ENCODE measurements around the gene ZNF516. TPM values are rescaled to one million over a fixed set of nuclear protein-coding genes. Genes with fewer than 3 reads are reported as not detected.

Gene ZNF516
- total RNA-seq, 2 experiments from 2014 or later = 2.7 to 4.8 TPM

DNA sequence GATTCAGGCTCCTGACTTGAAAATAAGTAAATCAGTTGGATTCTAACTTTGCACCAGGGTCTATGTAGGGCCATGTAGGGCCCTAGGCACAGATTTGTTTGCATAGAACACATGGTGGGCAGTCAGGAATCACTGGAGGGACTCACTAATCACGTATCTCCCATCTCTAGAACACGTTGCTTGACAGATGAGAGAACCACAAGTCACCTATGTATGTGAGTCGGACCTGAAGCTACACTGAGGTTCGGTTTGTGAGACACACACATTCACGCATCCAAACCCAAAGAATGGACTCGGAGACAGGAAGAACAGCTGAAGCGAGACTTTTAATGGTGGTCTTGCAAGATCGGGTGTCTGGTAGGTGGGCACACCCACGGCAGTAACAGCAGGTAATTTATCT is 157.0 kb downstream of the ZNF516 start:
- Mint-ChIP-seq H3K27me3 (peaks cover 2% of the 10 kb centered on the region), H3K4me1 (ENCODE audit: low read depth) (no peaks in the 10 kb centered on the region), H3K36me3 (no peaks in the 10 kb centered on the region), H3K9me3 (peaks cover 12% of the 10 kb centered on the region), H3K27ac (no peak overlapping the region), H3K4me3 (no peak overlapping the region)
- ChIA-PET POLR2A (no interaction called here), CTCF (no interaction called here)
- DNase-seq = no peak
- intact Hi-C loops (cut with micrococcal nuclease) = no loop called here

GRCh38 chr18:76335859-76336640 is 159.0 kb downstream of the ZNF516 start:
- H3K27ac Mint-ChIP-seq = no peak overlapping the region
- H3K9me3 Mint-ChIP-seq = peaks cover 18% of the 10 kb centered on the region
- no peaks in the 10 kb centered on the region for H3K4me1 Mint-ChIP-seq (ENCODE audit: low read depth)
- intact Hi-C loops (cut with micrococcal nuclease) = no loop called here
- POLR2A ChIA-PET = no interaction called here
- DNase-seq = no peak
- H3K27me3 Mint-ChIP-seq = peaks cover 2% of the 10 kb centered on the region
- no peaks in the 10 kb centered on the region for H3K36me3 Mint-ChIP-seq
- no peak overlapping the region for H3K4me3 Mint-ChIP-seq
- CTCF ChIA-PET = interaction anchor here (2.0 kb wide), 1 partner anchor 13 kb away, joined by 6 read pairs; no protein-coding TSS in a partner anchor

DNA sequence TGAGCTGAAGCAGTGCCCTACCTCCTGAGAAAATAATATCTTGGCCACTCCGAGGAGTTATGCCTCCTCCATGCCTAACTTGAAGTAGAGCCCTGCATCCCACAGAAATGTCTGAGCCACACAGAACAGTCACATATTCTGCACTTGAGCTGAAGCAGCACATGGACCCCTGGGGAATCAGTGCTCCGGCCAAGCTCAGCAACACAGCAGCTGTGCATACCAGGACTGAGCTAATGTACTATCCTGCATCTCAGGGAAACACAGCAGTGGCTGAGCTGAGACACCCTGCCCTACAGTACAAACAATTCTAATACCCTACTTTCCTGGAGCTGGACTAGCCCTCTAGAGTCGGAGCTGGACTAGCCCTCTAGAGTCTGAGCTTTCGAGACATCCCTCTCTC is 166.9 kb downstream of the ZNF516 start:
- Mint-ChIP-seq H3K36me3 (no peaks in the 10 kb centered on the region), H3K9me3 (peaks cover 21% of the 10 kb centered on the region), H3K27me3 (peaks cover 10% of the 10 kb centered on the region), H3K4me3 (no peak overlapping the region), H3K4me1 (ENCODE audit: low read depth) (no peaks in the 10 kb centered on the region), H3K27ac (no peak overlapping the region)
- intact Hi-C loops (cut with micrococcal nuclease) = no loop called here
- CTCF ChIA-PET = no interaction called here
- POLR2A ChIA-PET = no interaction called here
- no peak for DNase-seq

DNA sequence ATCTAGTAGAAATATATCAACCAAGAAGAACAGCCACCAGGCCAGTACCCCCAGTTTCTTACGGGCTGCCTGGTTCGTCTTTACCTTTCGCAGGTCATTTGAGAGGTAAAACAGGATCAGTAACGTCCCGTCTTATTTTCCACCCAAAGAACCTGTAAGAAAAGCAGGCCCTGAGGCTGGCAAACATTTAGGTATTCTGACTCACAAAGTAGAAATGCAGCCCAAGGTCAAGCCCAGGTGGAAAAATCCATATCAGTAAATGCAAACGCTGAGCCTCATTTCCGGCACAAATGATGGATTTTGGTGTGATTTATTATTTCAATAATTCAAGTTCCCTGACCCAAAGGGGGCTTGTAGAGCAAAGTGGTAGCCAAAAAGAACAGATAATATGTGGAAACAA is 171.2 kb downstream of the ZNF516 start:
- POLR2A ChIA-PET = no interaction called here
- intact Hi-C loops (cut with micrococcal nuclease) = no loop called here
- CTCF ChIA-PET = no interaction called here
- Mint-ChIP-seq H3K4me1 (ENCODE audit: low read depth) (no peaks in the 10 kb centered on the region), H3K9me3 (no peaks in the 10 kb centered on the region), H3K36me3 (no peaks in the 10 kb centered on the region), H3K4me3 (no peak overlapping the region), H3K27ac (no peak overlapping the region), H3K27me3 (peaks cover 14% of the 10 kb centered on the region)
- DNase-seq = no peak

DNA sequence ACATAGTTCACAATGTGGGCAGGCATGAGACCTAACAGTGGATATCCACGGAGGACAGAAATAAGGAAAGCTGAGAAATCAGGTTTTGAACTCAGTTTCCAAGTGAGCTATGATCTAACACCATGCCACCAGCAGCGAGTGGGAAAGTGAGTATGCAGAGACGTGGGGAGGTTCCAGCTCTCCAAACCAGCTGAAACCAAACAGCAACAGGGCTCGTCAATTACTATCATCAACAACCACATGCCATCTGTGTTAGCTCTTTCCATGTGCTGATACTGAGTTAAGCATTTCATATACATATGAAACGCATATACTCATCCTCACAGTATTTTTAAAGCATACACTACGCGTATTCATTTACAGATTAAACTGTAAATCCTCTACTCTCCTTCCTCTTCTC is 172.4 kb downstream of the ZNF516 start:
- no peak overlapping the region for H3K4me3 Mint-ChIP-seq
- H3K27ac Mint-ChIP-seq = no peak overlapping the region
- H3K9me3 Mint-ChIP-seq = no peaks in the 10 kb centered on the region
- no peaks in the 10 kb centered on the region for H3K4me1 Mint-ChIP-seq (ENCODE audit: low read depth)
- CTCF ChIA-PET = no interaction called here
- DNase-seq = no peak
- POLR2A ChIA-PET = no interaction called here
- no peaks in the 10 kb centered on the region for H3K36me3 Mint-ChIP-seq
- H3K27me3 Mint-ChIP-seq = peaks cover 9% of the 10 kb centered on the region
- intact Hi-C loops (cut with micrococcal nuclease) = no loop called here

DNA sequence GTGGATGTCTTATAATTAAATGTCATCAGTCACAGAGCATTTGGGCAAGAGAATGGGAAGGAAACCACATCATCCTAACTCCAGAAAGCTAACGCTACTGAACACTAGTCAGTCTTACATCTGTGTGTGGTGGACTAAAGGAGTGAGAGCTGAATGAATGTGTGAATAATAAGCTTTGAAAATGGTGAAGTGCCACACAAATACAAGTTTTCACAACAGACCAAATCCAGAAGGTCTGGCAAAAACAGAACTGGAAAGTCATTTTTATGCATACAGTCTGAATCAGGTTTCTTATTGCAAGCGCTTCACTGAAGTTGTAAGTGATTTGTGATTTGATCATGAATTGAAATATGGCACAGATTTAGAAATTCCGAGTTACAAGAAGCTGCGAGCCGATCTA is 175.7 kb downstream of the ZNF516 start:
- no peaks in the 10 kb centered on the region for H3K9me3 Mint-ChIP-seq
- CTCF ChIA-PET = interaction anchor here (1.2 kb wide), 1 partner anchor 149 kb away, joined by 4 read pairs; no protein-coding TSS in a partner anchor

DNA sequence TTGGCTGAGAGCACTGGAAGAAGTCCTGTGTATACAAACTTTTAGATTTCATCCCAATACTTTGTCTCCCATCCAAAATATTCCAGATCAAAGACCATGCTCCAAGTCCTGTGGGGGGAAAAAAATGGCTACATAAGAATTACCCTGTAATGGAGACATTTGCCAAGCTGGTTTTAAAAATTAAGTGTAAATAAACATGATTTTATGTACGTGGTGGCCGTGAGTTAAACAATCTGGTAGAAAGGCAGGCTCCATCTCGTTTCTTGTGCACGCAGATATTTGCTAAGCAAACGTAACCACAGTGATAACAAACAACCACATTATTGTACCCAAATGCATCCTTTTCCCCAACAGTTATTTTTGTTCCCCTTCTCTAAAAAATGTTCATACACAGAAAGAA is 176.4 kb downstream of the ZNF516 start:
- Mint-ChIP-seq H3K27ac (no peak overlapping the region), H3K27me3 (peaks cover 13% of the 10 kb centered on the region), H3K36me3 (no peaks in the 10 kb centered on the region), H3K4me3 (no peak overlapping the region), H3K9me3 (no peaks in the 10 kb centered on the region), H3K4me1 (ENCODE audit: low read depth) (no peaks in the 10 kb centered on the region)
- ChIA-PET POLR2A (no interaction called here), CTCF (no interaction called here)
- intact Hi-C loops (cut with micrococcal nuclease) = no loop called here
- DNase-seq = no peak

More for the DNA sequence above, 175.7 kb downstream of the ZNF516 start:
- no peak for DNase-seq
- POLR2A ChIA-PET = no interaction called here
- Mint-ChIP-seq H3K27ac (no peak overlapping the region), H3K36me3 (no peaks in the 10 kb centered on the region), H3K27me3 (peaks cover 13% of the 10 kb centered on the region), H3K4me3 (no peak overlapping the region), H3K4me1 (ENCODE audit: low read depth) (no peaks in the 10 kb centered on the region)
- intact Hi-C loops (cut with micrococcal nuclease) = no loop called here

DNA sequence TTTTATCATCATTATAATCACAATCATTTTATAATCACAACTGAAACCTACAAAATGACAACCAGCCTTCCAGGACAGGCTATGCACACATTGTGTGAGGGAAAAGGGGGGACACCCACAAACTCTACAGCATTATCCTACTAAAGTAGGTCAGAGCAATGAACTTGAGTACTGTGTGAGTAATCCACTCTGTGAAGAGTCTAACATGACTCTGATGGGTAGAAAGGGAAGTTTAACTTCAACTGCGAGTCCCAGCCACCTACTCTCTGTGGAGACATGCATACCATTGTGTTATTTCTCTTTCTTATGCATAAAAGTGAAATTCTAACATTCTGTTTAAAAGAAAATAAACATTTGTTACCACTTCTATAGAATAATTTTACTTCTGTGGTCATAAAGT is 177.9 kb downstream of the ZNF516 start:
- ChIA-PET CTCF (no interaction called here), POLR2A (no interaction called here)
- Mint-ChIP-seq H3K4me1 (ENCODE audit: low read depth) (no peaks in the 10 kb centered on the region), H3K27ac (no peak overlapping the region), H3K4me3 (no peak overlapping the region), H3K27me3 (peaks cover 17% of the 10 kb centered on the region), H3K9me3 (no peaks in the 10 kb centered on the region), H3K36me3 (no peaks in the 10 kb centered on the region)
- DNase-seq = no peak
- intact Hi-C loops (cut with micrococcal nuclease) = no loop called here

- Mint-ChIP-seq H3K4me1 (ENCODE audit: low read depth) (no peaks in the 10 kb centered on the region), H3K9me3 (no peaks in the 10 kb centered on the region), H3K4me3 (no peak overlapping the region), H3K27ac (no peak overlapping the region), H3K27me3 (peaks cover 17% of the 10 kb centered on the region), H3K36me3 (no peaks in the 10 kb centered on the region)
- ChIA-PET POLR2A (no interaction called here), CTCF (interaction anchor here (1.0 kb wide), 1 partner anchor 9 kb away, joined by 3 read pairs; no protein-coding TSS in a partner anchor)
- no peak for DNase-seq
- intact Hi-C loops (cut with micrococcal nuclease) = no loop called here
These were observed 179.3 kb downstream of the ZNF516 start for GRCh38 chr18:76315722-76316230.

- no peak for DNase-seq
- H3K27ac Mint-ChIP-seq = no peak overlapping the region
These were observed 180.5 kb downstream of the ZNF516 start for GRCh38 chr18:76314496-76314895.

DNA sequence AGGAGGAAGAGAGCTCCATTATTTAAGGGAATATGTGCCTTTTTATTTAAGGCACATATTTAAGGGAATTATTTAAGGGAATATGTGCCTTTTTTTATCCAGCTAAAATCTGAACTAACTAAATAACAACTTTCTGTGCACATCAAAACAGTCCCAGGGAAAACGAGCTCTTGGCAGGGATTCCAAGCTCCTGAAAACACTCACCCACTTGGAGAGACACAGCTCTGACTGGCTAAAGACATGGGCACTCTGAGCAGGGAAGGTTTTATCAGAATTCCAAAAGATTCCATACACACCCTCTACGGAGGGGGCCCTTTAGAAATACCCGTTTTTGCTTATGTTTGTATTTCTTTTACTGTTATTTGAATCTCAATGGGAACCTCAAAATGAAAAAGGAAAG is 181.0 kb downstream of the ZNF516 start:
- Mint-ChIP-seq H3K9me3 (no peaks in the 10 kb centered on the region), H3K4me3 (no peak overlapping the region), H3K36me3 (no peaks in the 10 kb centered on the region), H3K27ac (no peak overlapping the region), H3K27me3 (peaks cover 17% of the 10 kb centered on the region), H3K4me1 (ENCODE audit: low read depth) (no peaks in the 10 kb centered on the region)
- POLR2A ChIA-PET = no interaction called here
- intact Hi-C loops (cut with micrococcal nuclease) = no loop called here
- DNase-seq = no peak
- CTCF ChIA-PET = no interaction called here

More at GRCh38 chr18:76314496-76314895, 180.5 kb downstream of the ZNF516 start:
- intact Hi-C loops (cut with micrococcal nuclease) = no loop called here
- H3K4me3 Mint-ChIP-seq = no peak overlapping the region
- CTCF ChIA-PET = no interaction called here
- no peaks in the 10 kb centered on the region for H3K9me3 Mint-ChIP-seq
- no peaks in the 10 kb centered on the region for H3K4me1 Mint-ChIP-seq (ENCODE audit: low read depth)
- peaks cover 13% of the 10 kb centered on the region for H3K27me3 Mint-ChIP-seq
- POLR2A ChIA-PET = no interaction called here
- no peaks in the 10 kb centered on the region for H3K36me3 Mint-ChIP-seq
